ENCODE results near the gene FKBP15.
A peak's percentile ranks its signal among the peaks of the same experiment; 100 is the strongest.
"Not testable (repeated sequence)": the region's sequence is repeated elsewhere in the genome, so short reads cannot be mapped to it uniquely, and the experiment has no call there.

FKBP15 gene, protein sequence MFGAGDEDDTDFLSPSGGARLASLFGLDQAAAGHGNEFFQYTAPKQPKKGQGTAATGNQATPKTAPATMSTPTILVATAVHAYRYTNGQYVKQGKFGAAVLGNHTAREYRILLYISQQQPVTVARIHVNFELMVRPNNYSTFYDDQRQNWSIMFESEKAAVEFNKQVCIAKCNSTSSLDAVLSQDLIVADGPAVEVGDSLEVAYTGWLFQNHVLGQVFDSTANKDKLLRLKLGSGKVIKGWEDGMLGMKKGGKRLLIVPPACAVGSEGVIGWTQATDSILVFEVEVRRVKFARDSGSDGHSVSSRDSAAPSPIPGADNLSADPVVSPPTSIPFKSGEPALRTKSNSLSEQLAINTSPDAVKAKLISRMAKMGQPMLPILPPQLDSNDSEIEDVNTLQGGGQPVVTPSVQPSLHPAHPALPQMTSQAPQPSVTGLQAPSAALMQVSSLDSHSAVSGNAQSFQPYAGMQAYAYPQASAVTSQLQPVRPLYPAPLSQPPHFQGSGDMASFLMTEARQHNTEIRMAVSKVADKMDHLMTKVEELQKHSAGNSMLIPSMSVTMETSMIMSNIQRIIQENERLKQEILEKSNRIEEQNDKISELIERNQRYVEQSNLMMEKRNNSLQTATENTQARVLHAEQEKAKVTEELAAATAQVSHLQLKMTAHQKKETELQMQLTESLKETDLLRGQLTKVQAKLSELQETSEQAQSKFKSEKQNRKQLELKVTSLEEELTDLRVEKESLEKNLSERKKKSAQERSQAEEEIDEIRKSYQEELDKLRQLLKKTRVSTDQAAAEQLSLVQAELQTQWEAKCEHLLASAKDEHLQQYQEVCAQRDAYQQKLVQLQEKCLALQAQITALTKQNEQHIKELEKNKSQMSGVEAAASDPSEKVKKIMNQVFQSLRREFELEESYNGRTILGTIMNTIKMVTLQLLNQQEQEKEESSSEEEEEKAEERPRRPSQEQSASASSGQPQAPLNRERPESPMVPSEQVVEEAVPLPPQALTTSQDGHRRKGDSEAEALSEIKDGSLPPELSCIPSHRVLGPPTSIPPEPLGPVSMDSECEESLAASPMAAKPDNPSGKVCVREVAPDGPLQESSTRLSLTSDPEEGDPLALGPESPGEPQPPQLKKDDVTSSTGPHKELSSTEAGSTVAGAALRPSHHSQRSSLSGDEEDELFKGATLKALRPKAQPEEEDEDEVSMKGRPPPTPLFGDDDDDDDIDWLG

DNA sequence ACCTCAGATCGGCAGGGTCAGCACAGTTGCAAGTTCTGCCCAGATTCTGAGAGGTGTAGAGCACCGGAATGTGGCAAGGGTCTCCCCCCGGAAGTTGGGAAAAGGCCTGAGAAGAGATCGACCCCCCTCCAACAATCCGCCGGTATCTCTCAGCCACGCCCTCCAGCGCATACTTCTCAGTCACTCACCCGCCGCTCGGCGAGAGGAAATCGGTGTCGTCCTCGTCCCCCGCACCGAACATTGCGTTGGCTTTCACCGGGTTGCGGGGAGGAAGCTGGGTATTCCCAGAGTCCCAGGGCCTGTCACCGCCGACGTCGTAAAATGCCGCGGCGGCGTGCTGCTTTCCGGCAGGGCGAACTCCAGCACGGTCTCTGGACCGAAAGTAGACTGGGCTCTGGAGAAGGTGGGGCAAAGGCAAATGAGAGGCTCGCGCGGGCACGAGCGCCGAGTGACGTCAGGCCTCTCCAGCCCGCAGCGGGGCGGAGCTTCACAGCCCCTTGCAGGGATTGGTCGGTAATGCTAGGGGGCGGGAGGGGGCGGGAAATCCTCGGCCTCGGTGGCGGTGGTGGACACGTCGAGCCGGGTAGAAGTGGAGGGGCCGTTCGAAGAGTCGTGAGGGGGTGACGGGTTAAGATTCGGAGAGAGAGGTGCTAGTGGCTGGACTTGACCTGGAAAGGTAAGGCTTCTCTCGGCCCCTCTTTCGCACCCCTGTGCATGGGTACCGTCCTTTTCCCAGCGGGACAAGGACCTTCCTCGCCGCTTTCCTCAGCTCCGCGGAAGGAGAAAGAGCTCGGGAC is at the start of gene FKBP15, which contains the start of gene SLC31A1:
FKBP15 (minus strand) TSS at position 275 of the 797 bp plus-strand sequence; CDS start at position 241, 34 bp downstream.
SLC31A1 (plus strand) TSS at position 542 of the 797 bp plus-strand sequence. CDS start 34,605 bp downstream, outside the sequence.
- DNase-seq (ENCODE audit: low read depth), result peak; percentile 91

DNA sequence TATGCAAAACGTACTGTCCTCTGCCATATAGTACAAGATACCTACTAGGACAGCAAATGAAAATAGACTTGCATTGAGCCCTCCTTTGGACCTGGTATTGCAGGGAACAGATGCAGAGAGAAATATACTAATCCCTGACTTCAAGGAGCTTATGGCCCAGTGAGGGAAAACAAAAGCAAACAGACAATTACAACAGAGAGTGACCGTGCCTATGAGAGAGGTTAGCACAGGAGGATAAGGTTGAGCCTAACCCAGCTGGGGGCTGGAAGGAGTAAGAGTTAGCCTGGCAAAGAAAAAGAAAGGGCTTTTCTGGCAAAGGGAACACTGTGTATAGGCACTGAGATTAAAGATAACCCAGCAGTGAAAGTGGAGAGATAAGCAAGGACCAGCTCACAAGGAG is 48.8 kb upstream of the FKBP15 start:
- DNase-seq (ENCODE audit: low read depth), result no peak

DNA sequence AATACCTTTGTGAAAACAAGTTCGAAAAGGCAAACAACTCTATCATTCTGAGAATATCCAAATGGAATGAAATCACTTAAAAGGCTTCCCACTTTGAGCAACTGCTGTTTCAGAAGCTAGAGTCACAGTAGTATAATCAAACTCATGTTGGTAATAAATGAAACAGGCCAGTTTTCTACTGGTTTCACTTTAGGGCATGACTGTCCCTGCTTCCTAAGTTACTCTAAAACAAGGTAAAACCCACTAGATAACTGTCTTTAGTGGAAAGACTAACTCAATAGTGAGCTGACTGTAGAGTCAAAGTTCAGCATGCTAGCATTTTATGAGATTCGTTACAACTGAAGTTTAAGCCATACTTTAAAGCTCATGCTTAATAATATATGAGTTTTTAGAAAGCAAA is 48.3 kb upstream of the FKBP15 start:
- no peak for DNase-seq (ENCODE audit: low read depth)

DNA sequence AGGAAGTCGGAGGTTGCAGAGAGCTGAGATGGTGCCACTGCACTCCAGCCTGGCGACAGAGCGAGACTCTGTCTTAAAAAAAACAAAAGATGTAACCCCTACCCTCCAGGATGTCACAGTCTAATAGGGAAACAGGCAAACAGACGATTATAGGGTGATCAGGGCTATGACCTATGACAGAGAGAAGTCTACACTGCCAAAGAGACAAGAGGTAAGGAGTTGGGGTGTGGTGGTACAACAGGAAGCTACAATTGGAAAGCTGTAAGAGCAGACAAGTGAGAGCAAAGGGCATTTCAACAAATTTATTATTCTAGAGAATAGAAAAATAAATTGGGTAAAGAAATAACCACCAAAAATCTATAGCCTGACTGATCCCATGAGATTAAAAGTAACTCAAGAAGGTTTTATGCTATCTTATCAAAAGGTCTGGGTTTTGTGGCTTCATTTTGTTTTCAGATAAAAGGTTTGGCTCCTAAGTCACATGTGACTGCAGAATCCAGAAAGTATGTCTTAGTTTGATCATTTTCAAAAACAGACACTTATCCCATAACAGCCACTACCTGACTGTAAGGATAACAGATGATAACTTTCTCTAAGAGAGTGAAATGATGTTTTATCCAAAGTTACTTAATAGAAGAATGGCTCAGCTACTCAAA is 47.0 kb upstream of the FKBP15 start:
- no peak for DNase-seq (ENCODE audit: low read depth)

DNA sequence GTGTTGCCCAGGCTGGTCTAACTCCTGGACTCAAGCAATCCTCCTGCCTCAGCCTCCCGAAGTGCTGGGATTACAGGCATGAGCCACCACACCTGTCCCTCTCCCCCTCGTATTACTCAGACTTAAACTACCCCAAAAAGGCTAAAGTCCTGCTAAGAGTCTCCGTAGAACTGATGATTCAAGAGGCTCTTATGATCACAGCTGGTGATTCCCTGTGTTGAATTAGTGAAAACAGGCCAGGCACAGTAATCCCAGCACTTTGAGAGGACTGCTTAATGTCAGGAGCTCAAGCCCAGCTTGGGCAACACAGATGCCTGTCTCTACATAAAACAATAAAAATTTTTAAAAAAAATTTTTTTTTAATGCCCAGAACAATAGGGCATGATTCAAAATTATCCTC is 45.1 kb upstream of the FKBP15 start:
- no peak for DNase-seq (ENCODE audit: low read depth)

DNA sequence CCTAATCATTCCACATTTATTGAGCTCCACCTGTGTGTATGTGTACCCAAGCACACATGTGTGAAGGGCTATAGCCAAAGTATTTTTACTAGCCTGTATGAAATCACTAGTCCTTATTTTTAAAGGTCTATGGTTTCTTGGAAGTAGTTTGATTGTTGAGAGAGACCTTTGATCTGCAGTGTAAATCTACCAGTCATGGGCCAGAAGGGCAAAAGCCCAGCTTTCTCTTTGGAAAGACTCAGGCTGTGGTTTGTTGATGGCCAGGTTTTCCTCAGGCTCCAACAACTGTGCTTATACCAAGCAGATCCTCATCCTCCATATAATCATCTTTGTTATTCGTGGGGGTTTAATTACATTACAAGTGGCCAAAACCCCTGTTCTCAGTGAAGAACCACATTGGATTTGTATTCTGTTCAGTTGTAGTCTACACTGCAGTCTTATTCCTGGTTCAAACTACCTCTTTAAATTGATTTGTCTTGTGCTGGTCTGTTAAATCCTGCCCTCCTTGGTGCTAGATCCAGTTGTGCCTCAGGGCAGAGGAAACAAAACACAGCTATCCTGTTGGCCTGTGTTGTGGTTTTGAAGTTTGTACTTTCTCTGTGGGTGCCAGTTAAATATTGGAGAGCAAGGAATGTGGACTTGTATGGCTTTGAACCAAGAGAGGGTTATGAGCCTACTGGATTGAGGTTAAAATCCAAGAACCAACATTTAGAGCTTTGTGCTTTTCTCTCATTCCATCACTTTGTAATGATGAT is 41.0 kb upstream of the FKBP15 start:
- DNase-seq (ENCODE audit: low read depth), result no peak

DNA sequence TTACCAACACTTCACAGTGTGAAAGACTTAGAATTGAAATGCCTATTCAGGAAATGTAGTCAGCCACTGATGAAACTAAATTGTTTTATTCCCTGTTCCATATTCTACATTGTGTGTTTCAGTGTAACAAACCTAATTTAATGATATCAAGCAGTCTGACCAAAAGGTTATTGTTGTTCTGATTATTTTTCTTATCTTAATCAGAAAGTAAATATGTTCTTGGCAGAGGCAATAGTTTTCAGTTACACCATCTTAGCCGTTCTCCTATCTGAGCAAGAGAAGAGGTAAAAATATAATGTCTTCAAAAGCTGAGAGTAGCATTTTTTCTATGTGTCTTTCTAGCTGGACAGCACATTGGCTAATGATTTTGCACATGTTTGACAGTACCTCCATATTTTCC is 37.2 kb upstream of the FKBP15 start:
- no peak for DNase-seq (ENCODE audit: low read depth)

DNA sequence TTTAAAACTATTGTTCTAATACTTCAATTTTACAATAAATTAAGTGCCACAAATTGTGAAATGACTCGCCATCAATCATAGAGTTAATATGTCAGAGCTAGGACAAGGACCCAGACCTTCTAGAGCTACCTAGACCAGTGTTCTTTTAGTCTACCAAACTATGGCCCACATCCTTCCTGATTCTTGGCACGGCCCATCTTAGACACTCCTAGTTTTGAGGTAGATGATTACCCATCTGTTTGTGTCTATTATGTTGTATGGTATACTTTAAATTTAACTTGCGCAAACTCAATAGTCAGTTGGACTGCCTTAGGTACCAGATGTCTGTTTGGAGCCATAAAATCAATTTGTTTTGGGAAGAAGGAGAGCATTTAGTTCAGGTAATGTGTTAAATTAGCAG is 36.8 kb upstream of the FKBP15 start:
- no peak for DNase-seq (ENCODE audit: low read depth)

DNA sequence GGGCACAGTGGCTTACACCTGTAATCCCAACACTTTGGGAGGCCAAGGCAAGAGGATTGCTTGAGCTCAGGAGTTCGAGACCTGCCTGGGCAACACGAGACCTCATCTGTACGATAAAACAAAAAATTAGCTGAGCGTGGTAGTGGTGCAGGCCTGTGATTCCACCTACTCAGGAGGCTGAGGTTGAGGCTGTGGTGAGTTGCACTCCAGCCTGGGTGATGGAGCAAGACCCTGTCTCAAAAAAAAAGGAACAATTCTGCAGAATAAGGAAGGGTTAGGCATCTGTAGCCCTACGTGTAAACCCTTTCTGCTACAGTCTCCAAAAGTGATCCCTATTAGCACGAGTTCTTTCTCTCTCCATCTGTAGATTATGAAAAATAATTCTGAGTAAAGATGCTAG is 34.4 kb upstream of the FKBP15 start:
- no peak for DNase-seq (ENCODE audit: low read depth)

DNA sequence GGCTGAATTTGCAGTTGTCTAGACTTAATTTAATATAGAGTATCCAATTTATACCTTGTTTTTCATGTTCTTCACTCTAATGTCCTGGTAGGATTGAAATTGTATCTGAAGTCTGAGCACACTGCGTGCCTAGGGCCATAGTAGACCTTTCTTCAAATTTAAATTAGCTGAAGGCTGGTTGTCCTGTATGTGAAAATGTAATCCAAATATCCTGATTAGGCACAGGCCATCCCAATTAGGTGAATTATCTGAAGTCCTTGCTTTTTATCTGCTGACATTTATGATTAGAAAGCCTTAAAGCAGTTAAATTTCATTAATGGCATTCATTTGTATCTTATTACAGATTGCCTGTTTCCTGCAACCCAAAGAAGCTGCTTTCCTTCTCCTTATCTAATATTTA is 33.9 kb upstream of the FKBP15 start:
- no peak for DNase-seq (ENCODE audit: low read depth)

DNA sequence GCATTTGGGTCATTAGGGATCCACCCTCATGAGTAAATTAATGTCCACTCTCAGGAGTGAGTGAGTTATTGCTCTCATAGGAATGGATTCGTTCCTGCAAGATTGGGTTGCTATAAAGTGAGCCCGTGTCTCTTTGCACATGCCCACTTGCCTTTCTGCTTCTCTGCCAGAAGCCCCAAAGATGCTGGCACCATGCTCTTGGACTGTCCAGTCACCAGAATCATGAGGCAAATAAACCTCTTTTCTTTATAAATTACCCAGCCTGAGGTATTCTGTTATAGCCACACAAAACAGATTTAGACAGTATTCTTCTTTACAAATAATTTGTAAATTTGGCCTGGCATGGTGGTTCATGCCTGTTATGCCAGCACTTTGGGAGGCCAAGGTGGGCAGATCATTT is 29.7 kb upstream of the FKBP15 start:
- DNase-seq (ENCODE audit: low read depth), result no peak

DNA sequence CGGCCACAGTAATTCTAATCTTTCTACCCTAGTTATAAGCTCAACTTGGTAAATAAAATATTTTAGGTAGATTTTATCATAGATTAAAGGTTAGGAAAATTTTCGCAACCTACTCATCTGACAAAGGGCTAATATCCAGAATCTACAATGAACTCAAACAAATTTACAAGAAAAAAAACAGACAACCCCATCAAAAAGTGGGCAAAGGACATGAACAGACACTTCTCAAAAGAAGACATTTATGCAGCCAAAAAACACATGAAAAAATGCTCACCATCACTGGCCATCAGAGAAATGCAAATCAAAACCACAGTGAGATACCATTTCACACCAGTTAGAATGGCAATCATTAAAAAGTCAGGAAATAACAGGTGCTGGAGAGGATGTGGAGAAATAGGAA is 28.6 kb upstream of the FKBP15 start:
- not testable (repeated sequence) for DNase-seq (ENCODE audit: low read depth)

DNA sequence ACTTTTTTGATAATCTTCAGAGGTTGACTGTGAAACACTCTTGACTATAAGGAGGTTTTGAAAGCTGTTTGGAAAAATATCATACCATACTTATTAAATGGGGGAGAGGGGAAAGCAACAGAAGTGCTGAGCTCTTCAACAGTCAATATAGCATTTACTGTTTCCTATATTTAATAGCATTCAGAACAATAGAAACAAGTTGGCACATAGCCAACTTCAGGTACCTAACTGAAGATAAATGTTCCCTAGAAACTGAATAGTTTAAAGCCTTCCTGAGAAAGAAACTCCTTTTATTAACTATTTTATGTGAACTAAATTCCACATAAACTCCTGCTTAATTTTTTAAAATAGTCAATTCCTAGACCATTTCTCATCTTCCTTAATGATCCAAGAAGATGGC is 26.6 kb upstream of the FKBP15 start:
- DNase-seq (ENCODE audit: low read depth), result no peak

DNA sequence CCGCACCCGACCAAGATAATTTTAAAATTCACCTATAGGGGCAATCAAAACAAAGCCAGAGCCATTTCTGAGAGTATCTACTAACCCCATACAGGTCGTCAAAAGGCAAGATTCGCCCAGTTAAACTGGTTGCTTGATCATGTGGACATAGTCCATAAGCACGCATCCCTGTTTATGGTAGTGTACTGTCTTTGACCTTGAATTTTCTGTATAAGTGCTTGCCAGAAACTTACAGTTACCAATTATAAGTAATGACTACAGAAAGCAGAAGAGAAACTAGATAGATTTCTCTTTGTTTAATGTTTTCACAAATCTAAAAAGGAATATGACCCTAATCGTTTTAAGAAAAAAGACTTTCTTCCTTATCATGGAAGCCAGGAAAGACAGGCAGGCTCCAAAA is 25.9 kb upstream of the FKBP15 start:
- DNase-seq (ENCODE audit: low read depth), result no peak

DNA sequence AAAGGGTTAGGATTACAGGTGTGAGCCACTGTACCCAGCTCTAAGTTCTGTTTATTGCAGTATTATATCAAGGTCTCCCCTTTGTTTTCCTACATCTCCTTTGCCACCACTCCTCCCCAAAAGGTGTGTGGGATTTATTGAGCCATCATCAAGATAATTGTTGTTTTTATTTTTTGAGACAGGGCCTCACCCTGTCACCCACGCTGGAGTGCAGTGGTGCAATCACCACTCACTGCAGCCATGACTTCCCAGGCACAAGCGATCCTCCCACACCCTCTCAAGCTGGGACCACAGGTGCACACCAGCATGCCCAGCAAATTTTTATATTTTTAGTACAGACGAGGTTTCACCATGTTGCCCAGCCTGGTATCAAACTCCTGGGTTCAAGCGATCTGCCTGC is 24.8 kb upstream of the FKBP15 start:
- no peak for DNase-seq (ENCODE audit: low read depth)

DNA sequence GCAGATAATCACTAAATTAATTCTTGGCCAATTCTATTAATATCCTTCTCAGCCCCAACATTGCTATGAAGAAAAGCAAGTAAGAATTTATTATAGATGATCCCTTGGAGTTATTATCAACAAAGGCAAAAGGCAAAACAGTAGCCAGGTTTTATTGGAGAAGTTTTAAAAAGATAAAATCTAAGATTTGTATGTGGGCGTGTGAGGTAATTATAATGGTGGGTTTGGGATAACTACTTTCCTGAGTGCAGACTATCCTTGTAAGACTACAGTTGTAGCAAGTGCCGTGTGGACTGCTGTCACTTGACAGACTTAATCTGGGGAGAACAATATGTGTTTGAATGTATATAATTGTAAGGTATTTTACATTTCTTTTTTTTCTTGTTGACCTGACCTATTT is 23.5 kb upstream of the FKBP15 start:
- no peak for DNase-seq (ENCODE audit: low read depth)

DNA sequence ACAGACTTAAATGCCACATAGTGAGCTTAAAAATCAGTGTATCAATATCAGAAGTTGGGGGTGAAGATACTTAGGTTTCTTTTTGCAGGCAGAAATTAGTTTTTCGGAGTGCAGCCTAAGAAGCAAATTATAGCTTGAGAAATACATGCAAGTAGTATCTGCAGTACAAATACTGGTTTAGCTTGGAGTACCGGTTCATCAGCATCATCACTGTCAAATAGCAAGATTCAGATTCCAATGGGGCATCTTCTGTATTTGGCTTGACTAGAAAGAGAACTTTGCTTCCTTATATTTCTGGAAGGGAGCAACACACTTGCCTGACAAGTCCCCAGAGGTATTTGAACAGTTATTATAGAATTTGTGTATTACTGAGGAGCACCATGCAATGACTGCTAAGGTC is 20.1 kb upstream of the FKBP15 start:
- DNase-seq (ENCODE audit: low read depth), result no peak

DNA sequence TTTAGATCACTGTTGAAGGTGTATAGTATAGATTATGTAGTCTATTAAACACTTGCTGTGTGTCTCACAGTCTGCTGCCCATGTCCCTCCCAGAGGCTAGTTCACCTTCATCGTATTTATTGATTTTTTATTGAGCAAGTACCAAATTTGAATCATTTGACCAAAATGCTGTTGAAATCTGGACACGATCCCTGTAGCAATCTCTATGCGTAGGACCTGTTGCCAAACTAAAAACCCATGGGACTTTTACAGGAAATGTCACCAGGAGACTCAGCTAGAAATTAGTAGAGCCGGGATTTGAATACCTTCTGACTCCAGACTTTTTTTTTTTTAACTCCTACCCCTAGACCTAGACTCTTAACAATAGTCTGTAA is 17.8 kb upstream of the FKBP15 start:
- DNase-seq (ENCODE audit: low read depth), result no peak

DNA sequence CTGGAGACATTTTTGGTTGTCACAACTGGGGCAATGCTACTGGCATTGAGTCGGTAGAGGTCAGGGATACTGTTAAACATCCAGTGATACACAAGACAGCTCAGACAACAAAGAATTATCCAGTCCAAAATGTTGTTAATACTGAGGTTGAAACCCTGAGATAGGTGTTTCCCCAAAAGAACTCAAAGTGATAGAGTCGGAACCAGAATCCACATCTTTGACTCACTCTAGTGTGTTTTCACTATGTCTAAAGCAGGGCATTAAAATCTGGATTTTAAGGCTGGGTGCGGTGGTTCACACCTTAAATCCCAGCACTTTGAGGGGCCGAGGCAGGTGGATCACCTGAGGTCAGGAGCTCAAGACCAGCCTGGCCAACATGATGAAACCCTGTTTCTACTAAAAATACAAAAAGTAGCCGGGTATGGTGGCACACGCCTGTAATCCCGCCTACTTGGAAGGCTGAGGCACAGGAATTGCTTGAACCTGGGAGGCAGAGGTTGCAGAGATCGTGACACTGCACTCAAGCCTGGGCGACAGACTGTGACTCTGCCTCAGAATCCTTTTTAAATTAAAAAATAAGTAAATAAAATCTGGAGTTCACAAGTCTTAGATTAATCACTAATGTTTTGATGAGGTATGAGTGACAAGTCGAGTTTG is 17.3 kb upstream of the FKBP15 start:
- DNase-seq (ENCODE audit: low read depth), result no peak

DNA sequence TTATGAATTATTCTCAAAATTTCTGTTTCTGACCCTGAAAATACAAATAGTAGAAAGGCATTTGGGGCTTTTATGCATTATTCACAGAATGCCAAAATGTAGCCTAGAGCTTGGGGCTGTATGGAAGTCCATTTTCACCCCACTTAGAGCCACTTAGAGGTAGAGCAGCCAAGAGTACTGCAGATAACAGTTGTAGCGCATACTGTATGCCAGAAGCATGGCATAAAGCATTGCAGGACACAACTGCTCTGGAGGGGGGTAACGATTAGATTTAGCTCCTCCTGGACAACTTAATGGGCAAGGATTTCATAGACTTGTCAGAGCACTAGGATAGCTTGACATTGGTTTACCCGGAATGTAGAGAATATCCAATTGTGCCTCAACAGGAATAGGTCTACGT is 15.9 kb upstream of the FKBP15 start:
- no peak for DNase-seq (ENCODE audit: low read depth)
